ENCODE measurements around the gene ABHD2. TPM values are rescaled to one million over a fixed set of nuclear protein-coding genes. Genes with fewer than 3 reads are reported as not detected.

The ABHD2 gene
- total and polyA plus RNA-seq, 4 donors = 11.7 to 200 (median 59.3) TPM

DNA sequence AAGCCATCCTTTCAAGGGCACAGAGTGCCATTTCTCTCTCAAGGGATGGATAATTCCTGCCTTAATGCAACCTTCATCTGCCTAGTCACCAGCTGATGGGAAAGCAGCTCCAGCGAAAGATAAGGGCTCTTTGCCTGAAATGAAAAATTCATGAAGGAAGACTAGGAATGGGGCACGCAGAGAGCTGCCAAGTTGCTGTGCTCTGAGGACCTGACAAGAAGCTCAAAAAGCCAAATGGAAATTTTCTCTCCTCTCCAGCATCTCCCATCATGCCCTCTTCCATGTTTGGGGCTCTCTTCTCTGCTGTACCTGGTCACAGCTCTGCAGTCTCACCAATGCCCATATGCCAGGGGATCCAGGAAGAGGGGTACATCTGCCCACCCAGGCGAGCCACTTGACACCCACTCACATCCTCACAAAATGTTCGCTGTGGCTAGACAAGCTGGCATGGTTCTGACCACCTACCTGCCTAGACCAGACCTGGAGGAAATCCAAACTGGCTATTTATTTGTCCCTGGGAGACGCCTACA is 29.3 kb upstream of the ABHD2 start:
- ATAC-seq (ENCODE audit: insufficient read depth, low FRiP score) = no peak
- Histone ChIP-seq H3K36me3 (ENCODE audit: control insufficient read depth in 4 of 4, insufficient read depth in 4 of 4, low read length in 4 of 4) (no peaks in the 10 kb centered on the region), H3K4me1 (ENCODE audit: control insufficient read depth in 5 of 5, insufficient read depth in 5 of 5, low read length in 5 of 5) (no peaks in the 10 kb centered on the region), H3K27ac (ENCODE audit: low read depth in 1 of 2, low read length in 1 of 2) (no peak overlapping the region), H3K27me3 (ENCODE audit: control insufficient read depth in 3 of 3, insufficient read depth in 3 of 3, low read length in 2 of 3) (no peaks in the 10 kb centered on the region), H3K4me3 (no peak overlapping the region), H3K9me3 (ENCODE audit: control insufficient read depth in 4 of 4, insufficient read depth in 3 of 4, low read length in 3 of 4) (no peaks in the 10 kb centered on the region), H3K9ac (ENCODE audit: insufficient read depth in 1 of 2, low read length in 2 of 2) (no peak overlapping the region)
- 76 to 89% methylated on average over 5 of the region's 5 CpGs for WGBS, 2 donors
- DNase-seq = no peak
- TF ChIP-seq, protein P1, sequence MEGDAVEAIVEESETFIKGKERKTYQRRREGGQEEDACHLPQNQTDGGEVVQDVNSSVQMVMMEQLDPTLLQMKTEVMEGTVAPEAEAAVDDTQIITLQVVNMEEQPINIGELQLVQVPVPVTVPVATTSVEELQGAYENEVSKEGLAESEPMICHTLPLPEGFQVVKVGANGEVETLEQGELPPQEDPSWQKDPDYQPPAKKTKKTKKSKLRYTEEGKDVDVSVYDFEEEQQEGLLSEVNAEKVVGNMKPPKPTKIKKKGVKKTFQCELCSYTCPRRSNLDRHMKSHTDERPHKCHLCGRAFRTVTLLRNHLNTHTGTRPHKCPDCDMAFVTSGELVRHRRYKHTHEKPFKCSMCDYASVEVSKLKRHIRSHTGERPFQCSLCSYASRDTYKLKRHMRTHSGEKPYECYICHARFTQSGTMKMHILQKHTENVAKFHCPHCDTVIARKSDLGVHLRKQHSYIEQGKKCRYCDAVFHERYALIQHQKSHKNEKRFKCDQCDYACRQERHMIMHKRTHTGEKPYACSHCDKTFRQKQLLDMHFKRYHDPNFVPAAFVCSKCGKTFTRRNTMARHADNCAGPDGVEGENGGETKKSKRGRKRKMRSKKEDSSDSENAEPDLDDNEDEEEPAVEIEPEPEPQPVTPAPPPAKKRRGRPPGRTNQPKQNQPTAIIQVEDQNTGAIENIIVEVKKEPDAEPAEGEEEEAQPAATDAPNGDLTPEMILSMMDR (IDR thresholded peaks at IDR 0.05; ENCODE audit: control extremely low read depth, extremely low read depth) = no peak

DNA sequence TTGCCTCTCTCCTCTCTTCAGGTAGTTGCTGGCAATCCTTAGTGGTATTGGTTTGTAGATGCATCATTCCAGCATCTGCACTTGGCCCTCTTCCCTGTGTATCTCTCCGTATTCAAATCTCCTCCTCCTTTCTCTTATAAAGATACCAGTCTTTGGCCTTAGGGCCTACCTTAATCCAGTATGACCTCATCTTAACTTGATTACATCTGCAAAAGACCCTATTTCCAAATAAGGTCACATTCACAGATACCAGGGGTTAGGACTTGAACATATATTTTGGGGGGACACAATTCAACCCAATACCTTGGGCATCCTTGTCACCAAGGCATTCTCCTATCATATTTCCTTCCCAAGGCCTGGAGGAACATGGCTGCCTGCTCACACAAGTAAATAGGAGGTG is 22.0 kb upstream of the ABHD2 start:
- Histone ChIP-seq H3K9ac (ENCODE audit: insufficient read depth in 1 of 2, low read length in 2 of 2) (no peak overlapping the region), H3K4me3 (no peak overlapping the region), H3K9me3 (ENCODE audit: control insufficient read depth in 4 of 4, insufficient read depth in 3 of 4, low read length in 3 of 4) (peaks cover 0 to 14% (median 4%) of the 10 kb centered on the region in 4 donors), H3K27me3 (ENCODE audit: control insufficient read depth in 3 of 3, insufficient read depth in 3 of 3, low read length in 2 of 3) (no peaks in the 10 kb centered on the region), H3K27ac (ENCODE audit: low read depth in 1 of 2, low read length in 1 of 2) (no peak overlapping the region), H3K4me1 (ENCODE audit: control insufficient read depth in 5 of 5, insufficient read depth in 5 of 5, low read length in 5 of 5) (no peaks in the 10 kb centered on the region), H3K36me3 (ENCODE audit: control insufficient read depth in 4 of 4, insufficient read depth in 4 of 4, low read length in 4 of 4) (no peaks in the 10 kb centered on the region)
- TF ChIP-seq, protein P1 (IDR thresholded peaks at IDR 0.05; ENCODE audit: control extremely low read depth, extremely low read depth) = no peak
- 95 to 97% methylated on average over 1 of the region's 1 CpG for WGBS, 2 donors
- ATAC-seq (ENCODE audit: insufficient read depth, low FRiP score) (no peak), DNase-seq (no peak)

DNA sequence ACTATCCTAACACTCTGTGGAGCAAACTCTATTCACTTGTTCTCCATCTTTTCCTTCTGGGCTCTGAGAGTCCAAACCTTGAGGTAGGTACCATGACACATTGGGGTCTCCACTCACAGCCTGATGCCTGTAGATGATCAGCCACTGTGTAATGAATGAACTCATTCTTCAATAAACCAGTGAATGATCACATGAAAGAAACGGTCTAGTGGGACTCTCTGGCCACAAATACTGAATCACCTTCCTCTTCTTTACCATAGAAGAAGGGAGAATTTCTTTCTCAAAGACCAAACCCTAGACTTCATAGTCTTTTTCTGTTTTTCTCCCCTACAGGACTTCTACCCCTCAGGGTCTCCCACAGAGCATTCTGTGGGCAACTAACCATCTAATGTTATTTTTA is 20.5 kb upstream of the ABHD2 start:
- H3K4me3 ChIP-seq = no peak overlapping the region
- no peaks in the 10 kb centered on the region for H3K27me3 ChIP-seq (ENCODE audit: control insufficient read depth in 3 of 3, insufficient read depth in 3 of 3, low read length in 2 of 3)
- no peak for ATAC-seq (ENCODE audit: insufficient read depth, low FRiP score)
- WGBS, 2 donors = 46 to 58% methylated on average over 1 of the region's 1 CpG
- TF ChIP-seq, protein P1 (IDR thresholded peaks at IDR 0.05; ENCODE audit: control extremely low read depth, extremely low read depth) = no peak
- H3K9me3 ChIP-seq (ENCODE audit: control insufficient read depth in 4 of 4, insufficient read depth in 3 of 4, low read length in 3 of 4) = peaks cover 0 to 14% (median 4%) of the 10 kb centered on the region in 4 donors
- H3K36me3 ChIP-seq (ENCODE audit: control insufficient read depth in 4 of 4, insufficient read depth in 4 of 4, low read length in 4 of 4) = no peaks in the 10 kb centered on the region
- no peaks in the 10 kb centered on the region for H3K4me1 ChIP-seq (ENCODE audit: control insufficient read depth in 5 of 5, insufficient read depth in 5 of 5, low read length in 5 of 5)
- H3K9ac ChIP-seq (ENCODE audit: insufficient read depth in 1 of 2, low read length in 2 of 2) = no peak overlapping the region
- H3K27ac ChIP-seq (ENCODE audit: low read depth in 1 of 2, low read length in 1 of 2) = no peak overlapping the region
- no peak for DNase-seq

DNA sequence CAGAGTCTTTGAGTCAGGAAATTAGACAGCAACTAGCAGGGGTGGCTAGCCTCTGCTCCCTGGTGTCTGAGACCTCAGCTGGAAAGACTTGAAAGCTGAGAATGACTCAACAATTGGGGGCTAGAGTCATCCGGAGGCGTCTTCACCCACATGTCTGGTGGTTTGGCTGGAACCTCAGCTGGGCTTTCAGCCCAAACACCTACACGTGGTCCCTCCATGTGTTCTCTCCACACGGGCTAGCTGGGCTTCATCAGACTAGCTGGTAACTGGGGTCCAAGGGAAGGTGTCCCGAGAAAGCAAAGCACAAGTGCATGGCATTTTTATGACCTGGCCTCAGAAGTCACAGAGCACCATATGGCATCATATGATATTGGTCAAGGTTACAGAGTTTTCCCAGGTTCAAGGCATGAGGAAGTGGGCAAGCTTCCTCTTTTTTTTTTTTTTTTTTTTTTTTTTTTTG is 19.9 kb upstream of the ABHD2 start:
- TF ChIP-seq, protein P1 (IDR thresholded peaks at IDR 0.05; ENCODE audit: control extremely low read depth, extremely low read depth) = no peak
- peak overlapping the region in 1 of 2 donors; percentile 45 for H3K27ac ChIP-seq (ENCODE audit: low read depth in 1 of 2, low read length in 1 of 2)
- ATAC-seq (ENCODE audit: insufficient read depth, low FRiP score) (no peak), DNase-seq (no peak)
- H3K36me3 ChIP-seq (ENCODE audit: control insufficient read depth in 4 of 4, insufficient read depth in 4 of 4, low read length in 4 of 4) = no peaks in the 10 kb centered on the region
- no peak overlapping the region for H3K9ac ChIP-seq (ENCODE audit: insufficient read depth in 1 of 2, low read length in 2 of 2)
- no peak overlapping the region for H3K4me3 ChIP-seq
- H3K27me3 ChIP-seq (ENCODE audit: control insufficient read depth in 3 of 3, insufficient read depth in 3 of 3, low read length in 2 of 3) = no peaks in the 10 kb centered on the region
- H3K9me3 ChIP-seq (ENCODE audit: control insufficient read depth in 4 of 4, insufficient read depth in 3 of 4, low read length in 3 of 4) = peaks cover 0 to 14% (median 4%) of the 10 kb centered on the region in 4 donors
- H3K4me1 ChIP-seq (ENCODE audit: control insufficient read depth in 5 of 5, insufficient read depth in 5 of 5, low read length in 5 of 5) = no peaks in the 10 kb centered on the region
- WGBS, 2 donors = 29 to 64% methylated on average over 5 of the region's 5 CpGs

All from lung (tissue), 12 donors.